GM19035 (cell line): ENCODE data around the gene FADS1.

Source experiments
- ATAC-seq: cut with Tn5 transposase; IDR thresholded peaks from one replicate; pipeline ENCODE4 v1.9.1; 2021; ENCODE audit not compliant: unreplicated experiment

FADS1 gene

GRCh38 chr11:61846362-61847020 is 29.7 kb upstream of the FADS1 start:
- ATAC-seq: no peak

GRCh38 chr11:61844909-61845565 is 28.2 kb upstream of the FADS1 start:
- ATAC-seq: no peak

GRCh38 chr11:61842528-61842820 is 25.7 kb upstream of the FADS1 start:
- no peak for ATAC-seq

GRCh38 chr11:61841636-61842527 is 25.1 kb upstream of the FADS1 start:
- ATAC-seq: no peak

- ATAC-seq: no peak
These were observed 23.6 kb upstream of the FADS1 start for GRCh38 chr11:61840371-61840770.

- no peak for ATAC-seq
These were observed 22.9 kb upstream of the FADS1 start for GRCh38 chr11:61839742-61840141.

GRCh38 chr11:61838921-61839320 is 22.1 kb upstream of the FADS1 start:
- no peak for ATAC-seq

- ATAC-seq: no peak
These were observed 21.7 kb upstream of the FADS1 start for GRCh38 chr11:61838501-61838900.

GRCh38 chr11:61837411-61838005 is 20.7 kb upstream of the FADS1 start:
- ATAC-seq: no peak

GRCh38 chr11:61836193-61836592 is 19.4 kb upstream of the FADS1 start:
- no peak for ATAC-seq

- peak; percentile 85 for ATAC-seq
These were observed 17.7 kb upstream of the FADS1 start for GRCh38 chr11:61834278-61835048.

GRCh38 chr11:61833926-61834277 is 17.1 kb upstream of the FADS1 start:
- ATAC-seq: no peak

GRCh38 chr11:61833471-61833870 is 16.7 kb upstream of the FADS1 start:
- ATAC-seq: no peak

- no peak for ATAC-seq
These were observed 16.0 kb upstream of the FADS1 start for GRCh38 chr11:61832754-61833153.

GRCh38 chr11:61832207-61832606 is 15.4 kb upstream of the FADS1 start:
- ATAC-seq: no peak

- no peak for ATAC-seq
These were observed 13.7 kb upstream of the FADS1 start for GRCh38 chr11:61830237-61831105.

GRCh38 chr11:61829806-61830205 is 13.0 kb upstream of the FADS1 start:
- ATAC-seq: no peak

GRCh38 chr11:61828629-61829407 is 12.0 kb upstream of the FADS1 start:
- ATAC-seq: peak; percentile 31

GRCh38 chr11:61828379-61828628 is 11.5 kb upstream of the FADS1 start:
- ATAC-seq: peak; percentile 9
